ENCODE measurements around the gene ACSS1.

DNA sequence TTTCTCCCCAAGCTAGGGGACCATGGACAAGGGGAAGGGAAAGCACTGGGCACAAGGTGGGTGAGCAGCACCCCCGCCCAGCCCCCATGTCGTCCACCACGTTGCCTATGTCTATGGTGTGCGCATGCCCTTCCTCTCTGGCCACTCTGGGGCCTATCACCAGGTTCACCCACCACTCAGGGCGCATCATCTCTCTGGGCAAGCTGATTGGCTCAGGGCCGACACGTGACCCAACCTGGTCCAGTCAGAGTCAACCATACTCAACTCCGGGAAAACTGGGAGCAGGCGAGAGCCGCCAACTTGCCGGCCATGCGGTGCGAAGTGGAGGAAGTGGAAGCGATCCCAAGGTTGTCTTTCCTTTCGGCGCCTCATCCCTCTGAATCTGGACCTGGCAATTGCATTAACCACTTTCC lies 25.9 kb downstream of the ACSS1 start:
- TF ChIP-seq POLR2A (IDR thresholded peaks at IDR 0.05) (no peak), CTCF (IDR thresholded peaks at IDR 0.05) (no peak)
